ENCODE measurements around the gene USP20.

USP20 gene

GRCh38 chr9:129809346-129809745, 25.9 kb upstream of the USP20 start:
- H3K36me3 ChIP-seq (ENCODE audit: control insufficient read depth, insufficient read depth, low read length): peaks cover 65% of the 10 kb centered on the region
- H3K9ac ChIP-seq (ENCODE audit: low read depth, low read length): no peak overlapping the region
- no peak overlapping the region for H3K4me3 ChIP-seq (ENCODE audit: low read depth, low read length)
- no peaks in the 10 kb centered on the region for H3K27me3 ChIP-seq (ENCODE audit: control insufficient read depth, insufficient read depth, low read length)
- H3K9me3 ChIP-seq (ENCODE audit: control insufficient read depth, insufficient read depth, low read length): no peaks in the 10 kb centered on the region
- H3K4me1 ChIP-seq (ENCODE audit: control insufficient read depth, insufficient read depth, low read length): no peaks in the 10 kb centered on the region
- H3K27ac ChIP-seq (ENCODE audit: low read depth, low read length): no peak overlapping the region

- H3K27ac ChIP-seq (ENCODE audit: low read depth, low read length): no peak overlapping the region
- no peaks in the 10 kb centered on the region for H3K4me1 ChIP-seq (ENCODE audit: control insufficient read depth, insufficient read depth, low read length)
- H3K9ac ChIP-seq (ENCODE audit: low read depth, low read length): no peak overlapping the region
- no peaks in the 10 kb centered on the region for H3K27me3 ChIP-seq (ENCODE audit: control insufficient read depth, insufficient read depth, low read length)
- no peaks in the 10 kb centered on the region for H3K9me3 ChIP-seq (ENCODE audit: control insufficient read depth, insufficient read depth, low read length)
- peaks cover 69% of the 10 kb centered on the region for H3K36me3 ChIP-seq (ENCODE audit: control insufficient read depth, insufficient read depth, low read length)
- H3K4me3 ChIP-seq (ENCODE audit: low read depth, low read length): no peak overlapping the region
Observed at GRCh38 chr9:129810116-129810515, 25.1 kb upstream of the USP20 start.

- H3K4me3 ChIP-seq (ENCODE audit: low read depth, low read length): no peak overlapping the region
- H3K27ac ChIP-seq (ENCODE audit: low read depth, low read length): no peak overlapping the region
- H3K4me1 ChIP-seq (ENCODE audit: control insufficient read depth, insufficient read depth, low read length): no peaks in the 10 kb centered on the region
- H3K9me3 ChIP-seq (ENCODE audit: control insufficient read depth, insufficient read depth, low read length): no peaks in the 10 kb centered on the region
- H3K27me3 ChIP-seq (ENCODE audit: control insufficient read depth, insufficient read depth, low read length): no peaks in the 10 kb centered on the region
- no peak overlapping the region for H3K9ac ChIP-seq (ENCODE audit: low read depth, low read length)
- peaks cover 71% of the 10 kb centered on the region for H3K36me3 ChIP-seq (ENCODE audit: control insufficient read depth, insufficient read depth, low read length)
Observed at GRCh38 chr9:129810788-129811187, 24.5 kb upstream of the USP20 start.

GRCh38 chr9:129811967-129812363, 23.3 kb upstream of the USP20 start:
- H3K4me1 ChIP-seq (ENCODE audit: control insufficient read depth, insufficient read depth, low read length): no peaks in the 10 kb centered on the region
- H3K27ac ChIP-seq (ENCODE audit: low read depth, low read length): no peak overlapping the region
- no peak overlapping the region for H3K9ac ChIP-seq (ENCODE audit: low read depth, low read length)
- peaks cover 80% of the 10 kb centered on the region for H3K36me3 ChIP-seq (ENCODE audit: control insufficient read depth, insufficient read depth, low read length)
- no peak overlapping the region for H3K4me3 ChIP-seq (ENCODE audit: low read depth, low read length)
- no peaks in the 10 kb centered on the region for H3K9me3 ChIP-seq (ENCODE audit: control insufficient read depth, insufficient read depth, low read length)
- no peaks in the 10 kb centered on the region for H3K27me3 ChIP-seq (ENCODE audit: control insufficient read depth, insufficient read depth, low read length)

GRCh38 chr9:129812385-129812784, 22.9 kb upstream of the USP20 start:
- H3K36me3 ChIP-seq (ENCODE audit: control insufficient read depth, insufficient read depth, low read length): peaks cover 80% of the 10 kb centered on the region
- no peak overlapping the region for H3K27ac ChIP-seq (ENCODE audit: low read depth, low read length)
- no peak overlapping the region for H3K9ac ChIP-seq (ENCODE audit: low read depth, low read length)
- no peak overlapping the region for H3K4me3 ChIP-seq (ENCODE audit: low read depth, low read length)
- no peaks in the 10 kb centered on the region for H3K4me1 ChIP-seq (ENCODE audit: control insufficient read depth, insufficient read depth, low read length)
- H3K27me3 ChIP-seq (ENCODE audit: control insufficient read depth, insufficient read depth, low read length): no peaks in the 10 kb centered on the region
- H3K9me3 ChIP-seq (ENCODE audit: control insufficient read depth, insufficient read depth, low read length): no peaks in the 10 kb centered on the region

- H3K27ac ChIP-seq (ENCODE audit: low read depth, low read length): no peak overlapping the region
- H3K9ac ChIP-seq (ENCODE audit: low read depth, low read length): no peak overlapping the region
- H3K9me3 ChIP-seq (ENCODE audit: control insufficient read depth, insufficient read depth, low read length): no peaks in the 10 kb centered on the region
- H3K36me3 ChIP-seq (ENCODE audit: control insufficient read depth, insufficient read depth, low read length): peaks cover 82% of the 10 kb centered on the region
- H3K4me1 ChIP-seq (ENCODE audit: control insufficient read depth, insufficient read depth, low read length): no peaks in the 10 kb centered on the region
- H3K4me3 ChIP-seq (ENCODE audit: low read depth, low read length): no peak overlapping the region
- H3K27me3 ChIP-seq (ENCODE audit: control insufficient read depth, insufficient read depth, low read length): no peaks in the 10 kb centered on the region
Observed at GRCh38 chr9:129813661-129814060, 21.6 kb upstream of the USP20 start.

- no peak overlapping the region for H3K27ac ChIP-seq (ENCODE audit: low read depth, low read length)
- peaks cover 77% of the 10 kb centered on the region for H3K36me3 ChIP-seq (ENCODE audit: control insufficient read depth, insufficient read depth, low read length)
- H3K4me1 ChIP-seq (ENCODE audit: control insufficient read depth, insufficient read depth, low read length): no peaks in the 10 kb centered on the region
- no peaks in the 10 kb centered on the region for H3K9me3 ChIP-seq (ENCODE audit: control insufficient read depth, insufficient read depth, low read length)
- no peak overlapping the region for H3K4me3 ChIP-seq (ENCODE audit: low read depth, low read length)
- no peak overlapping the region for H3K9ac ChIP-seq (ENCODE audit: low read depth, low read length)
- H3K27me3 ChIP-seq (ENCODE audit: control insufficient read depth, insufficient read depth, low read length): no peaks in the 10 kb centered on the region
Observed at GRCh38 chr9:129814432-129815223, 20.6 kb upstream of the USP20 start.

GRCh38 chr9:129815278-129815677, 20.0 kb upstream of the USP20 start:
- H3K27me3 ChIP-seq (ENCODE audit: control insufficient read depth, insufficient read depth, low read length): no peaks in the 10 kb centered on the region
- H3K4me3 ChIP-seq (ENCODE audit: low read depth, low read length): no peak overlapping the region
- no peak overlapping the region for H3K9ac ChIP-seq (ENCODE audit: low read depth, low read length)
- H3K27ac ChIP-seq (ENCODE audit: low read depth, low read length): no peak overlapping the region
- peaks cover 77% of the 10 kb centered on the region for H3K36me3 ChIP-seq (ENCODE audit: control insufficient read depth, insufficient read depth, low read length)
- no peaks in the 10 kb centered on the region for H3K9me3 ChIP-seq (ENCODE audit: control insufficient read depth, insufficient read depth, low read length)
- no peaks in the 10 kb centered on the region for H3K4me1 ChIP-seq (ENCODE audit: control insufficient read depth, insufficient read depth, low read length)

GRCh38 chr9:129816501-129817435, 18.5 kb upstream of the USP20 start:
- no peaks in the 10 kb centered on the region for H3K4me1 ChIP-seq (ENCODE audit: control insufficient read depth, insufficient read depth, low read length)
- no peaks in the 10 kb centered on the region for H3K27me3 ChIP-seq (ENCODE audit: control insufficient read depth, insufficient read depth, low read length)
- H3K9ac ChIP-seq (ENCODE audit: low read depth, low read length): no peak overlapping the region
- H3K27ac ChIP-seq (ENCODE audit: low read depth, low read length): no peak overlapping the region
- no peak overlapping the region for H3K4me3 ChIP-seq (ENCODE audit: low read depth, low read length)
- no peaks in the 10 kb centered on the region for H3K9me3 ChIP-seq (ENCODE audit: control insufficient read depth, insufficient read depth, low read length)
- H3K36me3 ChIP-seq (ENCODE audit: control insufficient read depth, insufficient read depth, low read length): peaks cover 80% of the 10 kb centered on the region

- peak overlapping the region; percentile 53; the same call in 1 of the 2 replicates for H3K9ac ChIP-seq (ENCODE audit: low read depth, low read length)
- peaks cover 52% of the 10 kb centered on the region for H3K36me3 ChIP-seq (ENCODE audit: control insufficient read depth, insufficient read depth, low read length)
- no peaks in the 10 kb centered on the region for H3K4me1 ChIP-seq (ENCODE audit: control insufficient read depth, insufficient read depth, low read length)
- H3K27ac ChIP-seq (ENCODE audit: low read depth, low read length): no peak overlapping the region
- H3K27me3 ChIP-seq (ENCODE audit: control insufficient read depth, insufficient read depth, low read length): no peaks in the 10 kb centered on the region
- no peaks in the 10 kb centered on the region for H3K9me3 ChIP-seq (ENCODE audit: control insufficient read depth, insufficient read depth, low read length)
- peak overlapping the region; percentile 74 for H3K4me3 ChIP-seq (ENCODE audit: low read depth, low read length)
Observed at GRCh38 chr9:129822898-129823541, 12.2 kb upstream of the USP20 start.

All from HUES48 (cell line).